ENCODE results near the gene ECE2. TPM values are rescaled to one million over a fixed set of nuclear protein-coding genes. Genes with fewer than 3 reads are reported as not detected.

Gene ECE2
- not detected for total RNA-seq

GRCh38 chr3:184275961-184276910 is at the start of gene ECE2:
ECE2 (plus strand) TSS chr3:184276022; CDS start chr3:184276154, 132 bp downstream.
- H3K4me3 Mint-ChIP-seq: no peak within 1 kb of the TSS

GRCh38 chr3:184227481-184227935 is 48.3 kb upstream of the ECE2 start:
- Mint-ChIP-seq H3K9me3 (no peaks in the 10 kb centered on the region), H3K4me3 (no peak overlapping the region), H3K27me3 (peaks cover 58% of the 10 kb centered on the region), H3K27ac (no peak overlapping the region), H3K36me3 (no peaks in the 10 kb centered on the region), H3K4me1 (peaks cover 6% of the 10 kb centered on the region)
- peak; percentile 53 for DNase-seq

More at GRCh38 chr3:184275961-184276910, at the start of gene ECE2:
- H3K27me3 Mint-ChIP-seq: peaks cover 57% of the 10 kb centered on the region
- DNase-seq: no peak
- H3K4me1 Mint-ChIP-seq: peaks cover 2% of the 10 kb centered on the region
- H3K36me3 Mint-ChIP-seq: no peaks in the 10 kb centered on the region
- no peaks in the 10 kb centered on the region for H3K9me3 Mint-ChIP-seq
- no peak within 1 kb of the TSS for H3K27ac Mint-ChIP-seq

- H3K9me3 Mint-ChIP-seq: no peaks in the 10 kb centered on the region
- peak overlapping the region; percentile 62 for H3K4me3 Mint-ChIP-seq
- no peak for DNase-seq
- no peak overlapping the region for H3K27ac Mint-ChIP-seq
- H3K36me3 Mint-ChIP-seq: no peaks in the 10 kb centered on the region
- H3K27me3 Mint-ChIP-seq: peaks cover 64% of the 10 kb centered on the region
- peaks cover 6% of the 10 kb centered on the region for H3K4me1 Mint-ChIP-seq
Measured at GRCh38 chr3:184228376-184229137, 47.3 kb upstream of the ECE2 start.

- Mint-ChIP-seq H3K4me1 (peaks cover 6% of the 10 kb centered on the region), H3K36me3 (no peaks in the 10 kb centered on the region), H3K27ac (no peak within 1 kb of the TSS), H3K9me3 (no peaks in the 10 kb centered on the region), H3K27me3 (peaks cover 64% of the 10 kb centered on the region), H3K4me3 (peak within 1 kb of the TSS; percentile 62)
- DNase-seq: peak; percentile 87
Measured at GRCh38 chr3:184229394-184230080, 46.3 kb upstream of the ECE2 start, which contains the start of gene VWA5B2. VWA5B2 (plus strand) TSS chr3:184229585; CDS start chr3:184230529, 944 bp downstream.

- H3K27ac Mint-ChIP-seq: no peak overlapping the region
- DNase-seq: peak; percentile 18
- H3K4me1 Mint-ChIP-seq: peaks cover 6% of the 10 kb centered on the region
- no peaks in the 10 kb centered on the region for H3K9me3 Mint-ChIP-seq
- no peaks in the 10 kb centered on the region for H3K36me3 Mint-ChIP-seq
- peaks cover 61% of the 10 kb centered on the region for H3K27me3 Mint-ChIP-seq
- H3K4me3 Mint-ChIP-seq: no peak overlapping the region
Measured at GRCh38 chr3:184230081-184230602, 45.7 kb upstream of the ECE2 start.

- H3K9me3 Mint-ChIP-seq: no peaks in the 10 kb centered on the region
- no peaks in the 10 kb centered on the region for H3K36me3 Mint-ChIP-seq
- peak overlapping the region; percentile 29 for H3K4me3 Mint-ChIP-seq
- DNase-seq: no peak
- no peak overlapping the region for H3K27ac Mint-ChIP-seq
- peaks cover 57% of the 10 kb centered on the region for H3K27me3 Mint-ChIP-seq
- peaks cover 6% of the 10 kb centered on the region for H3K4me1 Mint-ChIP-seq
Measured at GRCh38 chr3:184230603-184231528, 45.0 kb upstream of the ECE2 start.

- no peaks in the 10 kb centered on the region for H3K36me3 Mint-ChIP-seq
- peaks cover 6% of the 10 kb centered on the region for H3K4me1 Mint-ChIP-seq
- H3K9me3 Mint-ChIP-seq: no peaks in the 10 kb centered on the region
- peaks cover 49% of the 10 kb centered on the region for H3K27me3 Mint-ChIP-seq
- H3K4me3 Mint-ChIP-seq: peak overlapping the region; percentile 29
- no peak overlapping the region for H3K27ac Mint-ChIP-seq
- DNase-seq: no peak
Measured at GRCh38 chr3:184231671-184232070, 44.2 kb upstream of the ECE2 start.

- H3K36me3 Mint-ChIP-seq: no peaks in the 10 kb centered on the region
- no peak for DNase-seq
- peaks cover 6% of the 10 kb centered on the region for H3K4me1 Mint-ChIP-seq
- peaks cover 38% of the 10 kb centered on the region for H3K27me3 Mint-ChIP-seq
- H3K9me3 Mint-ChIP-seq: no peaks in the 10 kb centered on the region
- H3K4me3 Mint-ChIP-seq: no peak overlapping the region
- no peak overlapping the region for H3K27ac Mint-ChIP-seq
Measured at GRCh38 chr3:184233127-184233843, 42.5 kb upstream of the ECE2 start.

- Mint-ChIP-seq H3K36me3 (no peaks in the 10 kb centered on the region), H3K4me1 (peaks cover 2% of the 10 kb centered on the region)
Measured at GRCh38 chr3:184234224-184234623, 41.6 kb upstream of the ECE2 start.

GRCh38 chr3:184234671-184235380 is 41.0 kb upstream of the ECE2 start:
- no peak for DNase-seq
- no peaks in the 10 kb centered on the region for H3K36me3 Mint-ChIP-seq
- no peaks in the 10 kb centered on the region for H3K9me3 Mint-ChIP-seq
- peaks cover 2% of the 10 kb centered on the region for H3K4me1 Mint-ChIP-seq
- H3K4me3 Mint-ChIP-seq: no peak overlapping the region
- no peak overlapping the region for H3K27ac Mint-ChIP-seq
- peaks cover 25% of the 10 kb centered on the region for H3K27me3 Mint-ChIP-seq

More at GRCh38 chr3:184234224-184234623, 41.6 kb upstream of the ECE2 start:
- H3K4me3 Mint-ChIP-seq: no peak overlapping the region
- no peak overlapping the region for H3K27ac Mint-ChIP-seq
- no peak for DNase-seq
- peaks cover 28% of the 10 kb centered on the region for H3K27me3 Mint-ChIP-seq
- H3K9me3 Mint-ChIP-seq: no peaks in the 10 kb centered on the region

GRCh38 chr3:184235381-184236032 is 40.3 kb upstream of the ECE2 start:
- Mint-ChIP-seq H3K27ac (no peak overlapping the region), H3K9me3 (no peaks in the 10 kb centered on the region), H3K36me3 (no peaks in the 10 kb centered on the region), H3K27me3 (peaks cover 25% of the 10 kb centered on the region), H3K4me3 (no peak overlapping the region), H3K4me1 (peaks cover 3% of the 10 kb centered on the region)
- no peak for DNase-seq

GRCh38 chr3:184236033-184236410 is 39.8 kb upstream of the ECE2 start:
- H3K9me3 Mint-ChIP-seq: no peaks in the 10 kb centered on the region
- peaks cover 1% of the 10 kb centered on the region for H3K4me1 Mint-ChIP-seq
- H3K36me3 Mint-ChIP-seq: no peaks in the 10 kb centered on the region
- H3K27me3 Mint-ChIP-seq: peaks cover 21% of the 10 kb centered on the region
- DNase-seq: no peak
- H3K27ac Mint-ChIP-seq: no peak overlapping the region
- no peak overlapping the region for H3K4me3 Mint-ChIP-seq

All from activated naive CD8-positive, alpha-beta T cell treated with anti-CD3 and anti-CD28 coated beads for 36 hours (primary cell).